Mucosa of descending colon (tissue), 3 donors: ENCODE data around the gene USP34. TPM values are rescaled to one million over a fixed set of nuclear protein-coding genes. Genes with fewer than 3 reads are reported as not detected.
"Not testable (repeated sequence)": the region's sequence is repeated elsewhere in the genome, so short reads cannot be mapped to it uniquely, and the experiment has no call there.

Experiments used
- ATAC-seq: fragments of 200-7000 bp; cut with Tn5 transposase; one replicate; pipeline ENCODE4 v1.9.1; 2020; ENCODE audit warnings: mild to moderate bottlenecking, moderate library complexity
- DNase-seq, 3 donors: peaks; one replicate each; pipeline ENCODE4 v3.0.0-alpha.2; 2020
- H3K36me3 ChIP-seq: fragments of 200-600 bp; one replicate; pipeline ENCODE4 v1.8.0; 2021; ENCODE audit warnings: low read depth, mild to moderate bottlenecking
- H3K4me1 ChIP-seq: fragments of 200-600 bp; one replicate; pipeline ENCODE4 v1.8.0; 2021; ENCODE audit warnings: low read depth, mild to moderate bottlenecking
- H3K4me3 ChIP-seq: fragments of 200-600 bp; one replicate; pipeline ENCODE4 v1.8.0; 2021; ENCODE audit warnings: mild to moderate bottlenecking
- H3K9me3 ChIP-seq: fragments of 200-600 bp; one replicate; pipeline ENCODE4 v1.8.0; 2021; ENCODE audit warnings: mild to moderate bottlenecking
- CTCF ChIP-seq: fragments of 200-600 bp; IDR thresholded peaks from one replicate; pipeline ENCODE4 v1.8.0; 2022; ENCODE audit warnings: antibody characterized with exemption, mild to moderate bottlenecking
- intact Hi-C, 2 donors: fragments of 100-400 bp; cut with DNase I in 1 of 2; cut with micrococcal nuclease in 1 of 2; formaldehyde crosslinking; loops; one replicate each; pipeline versions ENCODE4 v1.11.0 to v1.11.1; 2022; cut with DNase I, micrococcal nuclease
- total RNA-seq, 3 donors: library from RNA; stranded (reverse); fragmentation: NEBNext Ultra II Directional in 2 of 3; extraction: Animal tissue kit (Norgen Biotek cat#: 25700) in 2 of 3; gene quantifications; one replicate each; pipeline versions ENCODE4 v1.2.1 to v1.2.4, GENCODE V29; 2021 to 2023
- donor health status: DM: no; HTN: no; CAD: no; lungs with moderate emphysema.
- donor health status: DM: no; HTN: no; CAD: no.
- donor health status: DM: no; HTN: yes; CAD: no.

USP34 gene
- total RNA-seq, 3 donors from 2014 or later: 67.9 to 132 (median 88.4) TPM

GRCh38 chr2:61471905-61472805 is 1.3 kb upstream of the USP34 start:
- TF ChIP-seq CTCF: no peak
- intact Hi-C loops: no loop called here
- DNase-seq: peak in 1 of 3 donors; percentile 55
- Histone ChIP-seq H3K4me1 (peaks cover 18% of the 10 kb centered on the region), H3K4me3 (peak overlapping the region; percentile 81), H3K9me3 (no peaks in the 10 kb centered on the region), H3K36me3 (no peaks in the 10 kb centered on the region)
- peak; percentile 7 for ATAC-seq

- H3K4me1 ChIP-seq: peaks cover 18% of the 10 kb centered on the region
Observed at GRCh38 chr2:61470122-61470951, 550 bp downstream of the USP34 start.

GRCh38 chr2:61469424-61470121 is 1.3 kb downstream of the USP34 start:
- peaks cover 21% of the 10 kb centered on the region for H3K4me1 ChIP-seq
- intact Hi-C loops: no loop called here
- no peak for DNase-seq

More at GRCh38 chr2:61470122-61470951, 550 bp downstream of the USP34 start:
- no peaks in the 10 kb centered on the region for H3K36me3 ChIP-seq
- intact Hi-C loops: no loop called here
- peak; percentile 93 to 94 (median 94) for DNase-seq
- TF ChIP-seq CTCF: no peak
- no peaks in the 10 kb centered on the region for H3K9me3 ChIP-seq
- peak; percentile 78 for ATAC-seq
- peak overlapping the region; percentile 81 for H3K4me3 ChIP-seq

GRCh38 chr2:61468231-61468630 is 2.7 kb downstream of the USP34 start:
- not testable (repeated sequence) for ATAC-seq, H3K9me3 ChIP-seq
- H3K4me1 ChIP-seq: peaks cover 31% of the 10 kb centered on the region

More at GRCh38 chr2:61469424-61470121, 1.3 kb downstream of the USP34 start:
- TF ChIP-seq CTCF: no peak
- Histone ChIP-seq H3K36me3 (no peaks in the 10 kb centered on the region), H3K9me3 (no peaks in the 10 kb centered on the region), H3K4me3 (peak overlapping the region; percentile 81)
- no peak for ATAC-seq

GRCh38 chr2:61465045-61465444 is 5.8 kb downstream of the USP34 start:
- Histone ChIP-seq H3K9me3 (no peaks in the 10 kb centered on the region), H3K4me3 (no peak overlapping the region), H3K4me1 (peaks cover 24% of the 10 kb centered on the region), H3K36me3 (no peaks in the 10 kb centered on the region)
- TF ChIP-seq CTCF: no peak
- DNase-seq: no peak
- intact Hi-C loops: no loop called here
- peak; percentile 59 for ATAC-seq

More at GRCh38 chr2:61468231-61468630, 2.7 kb downstream of the USP34 start:
- H3K36me3 ChIP-seq, DNase-seq, intact Hi-C loops, H3K4me3 ChIP-seq: not testable (repeated sequence)
